GM23338 (cell line): ENCODE data around the gene TTC3. TPM values are rescaled to one million over a fixed set of nuclear protein-coding genes. Genes with fewer than 3 reads are reported as not detected.

Experiments
- ATAC-seq: fragments of 200-7000 bp; cut with Tn5 transposase; 3 replicates; pipeline ENCODE4 v1.9.1; 2020
- DNase-seq: peaks from one replicate; pipeline ENCODE4 v3.0.0-alpha.2; 2015; ENCODE audit warnings: low spot score
- H2AFZ ChIP-seq: fragments of 200-600 bp; sonication (generic); 2 replicates; pipeline ENCODE4 v1.8.0; 2016; ENCODE audit warnings: antibody characterized with exemption, mild to moderate bottlenecking, moderate library complexity
- H3F3A ChIP-seq: fragments of 200-600 bp; sonication (generic); replicated peaks from 2 replicates; pipeline ENCODE4 v1.8.0; 2017; ENCODE audit warnings: antibody characterized with exemption, mixed run types, low read depth
- H3K27ac ChIP-seq: fragments of 200-600 bp; sonication (generic); 2 replicates; pipeline ENCODE4 v1.6.1; 2016; ENCODE audit warnings: low read depth
- H3K27me3 ChIP-seq: fragments of 200-600 bp; sonication (generic); 2 replicates; pipeline ENCODE4 v1.8.0; 2016; ENCODE audit warnings: mild to moderate bottlenecking, mixed run types, moderate library complexity; ENCODE audit not compliant: insufficient read depth
- H3K36me3 ChIP-seq: fragments of 200-600 bp; sonication (generic); 2 replicates; pipeline ENCODE4 v1.8.0; 2016; ENCODE audit warnings: mild to moderate bottlenecking; ENCODE audit not compliant: insufficient read depth
- H3K4me1 ChIP-seq: fragments of 200-600 bp; sonication (generic); 2 replicates; pipeline ENCODE4 v1.8.0; 2016; ENCODE audit warnings: mild to moderate bottlenecking, moderate library complexity; ENCODE audit not compliant: insufficient read depth
- H3K4me2 ChIP-seq: fragments of 200-600 bp; sonication (generic); 2 replicates; pipeline ENCODE4 v1.7.1; 2017; ENCODE audit warnings: mixed run types
- H3K4me3 ChIP-seq: fragments of 200-600 bp; sonication (generic); 2 replicates; pipeline ENCODE4 v1.6.1; 2016; ENCODE audit warnings: mixed run types
- H3K79me2 ChIP-seq: fragments of 200-600 bp; sonication (generic); replicated peaks from 2 replicates; pipeline ENCODE4 v1.8.0; 2017; ENCODE audit warnings: mild to moderate bottlenecking; ENCODE audit not compliant: insufficient read depth
- H3K9me2 ChIP-seq: fragments of 200-600 bp; sonication (generic); 2 replicates; pipeline ENCODE4 v1.8.0; 2017; ENCODE audit not compliant: insufficient read depth
- H4K20me1 ChIP-seq: fragments of 200-600 bp; sonication (generic); replicated peaks from 2 replicates; pipeline ENCODE4 v1.8.0; 2017; ENCODE audit warnings: mild to moderate bottlenecking; ENCODE audit not compliant: insufficient read depth
- H3K27ac Mint-ChIP-seq: 2 replicates; pipeline ENCODE4 v1.8.0; 2020; ENCODE audit warnings: inconsistent platforms, mild to moderate bottlenecking, moderate library complexity, mixed read lengths
- H3K27me3 Mint-ChIP-seq: 3 replicates; pipeline ENCODE4 v1.8.0; 2022; ENCODE audit warnings: low read depth, mild to moderate bottlenecking, moderate library complexity, mixed read lengths, inconsistent platforms; ENCODE audit not compliant: insufficient read depth, poor library complexity
- H3K36me3 Mint-ChIP-seq: 3 replicates; pipeline ENCODE4 v1.8.0; 2021; ENCODE audit warnings: low read depth, mild to moderate bottlenecking, inconsistent platforms, moderate library complexity, mixed read lengths
- H3K4me1 Mint-ChIP-seq: 3 replicates; pipeline ENCODE4 v1.8.0; 2020; ENCODE audit warnings: mild to moderate bottlenecking, inconsistent platforms, mixed read lengths
- H3K4me3 Mint-ChIP-seq: 3 replicates; pipeline ENCODE4 v1.8.0; 2021; ENCODE audit warnings: moderate library complexity, mild to moderate bottlenecking, inconsistent platforms, mixed read lengths
- H3K9me3 Mint-ChIP-seq: 3 replicates; pipeline ENCODE4 v1.8.0; 2020; ENCODE audit warnings: moderate library complexity, mild to moderate bottlenecking, inconsistent platforms, mixed read lengths
- CREB1 ChIP-seq: fragments of 250-450 bp; sonication (Bioruptor Pico); IDR thresholded peaks from 2 replicates; pipeline ENCODE4 v1.5.0; 2020; ENCODE audit warnings: low read depth, mild to moderate bottlenecking, moderate library complexity
- EZH2 ChIP-seq: fragments of 200-600 bp; sonication (generic); IDR thresholded peaks from one replicate; pipeline ENCODE4 v1.8.0; 2017; ENCODE audit warnings: antibody characterized with exemption, mild to moderate bottlenecking, low read depth; ENCODE audit not compliant: unreplicated experiment
- EZH2phosphoT487 ChIP-seq: fragments of 200-600 bp; sonication (generic); IDR thresholded peaks from one replicate; pipeline ENCODE4 v1.8.1; 2018; ENCODE audit warnings: antibody characterized with exemption; ENCODE audit not compliant: unreplicated experiment
- JUNB ChIP-seq: IDR thresholded peaks from one replicate; pipeline ENCODE4 v1.6.1; 2016; ENCODE audit warnings: antibody characterized with exemption; ENCODE audit not compliant: unreplicated experiment
- NANOG ChIP-seq: IDR thresholded peaks from 2 replicates; pipeline ENCODE4 v1.6.1; 2016; ENCODE audit warnings: antibody characterized with exemption, borderline replicate concordance
- POLR2AphosphoS5 ChIP-seq: IDR thresholded peaks from 2 replicates; pipeline ENCODE4 v1.6.1; 2016; ENCODE audit warnings: antibody characterized with exemption, low read depth
- REST ChIP-seq: IDR thresholded peaks from one replicate; pipeline ENCODE4 v1.6.1; 2018; ENCODE audit warnings: antibody characterized with exemption; ENCODE audit not compliant: unreplicated experiment
- STAT1 ChIP-seq: IDR thresholded peaks from one replicate; pipeline ENCODE4 v1.6.1; 2016; ENCODE audit warnings: antibody characterized with exemption; ENCODE audit not compliant: unreplicated experiment
- ZNF114 ChIP-seq: fragments of 250-450 bp; sonication (Bioruptor Pico); IDR thresholded peaks from 2 replicates; pipeline ENCODE4 v1.5.0; 2020; ENCODE audit warnings: mild to moderate bottlenecking, moderate library complexity
- ZNF331 ChIP-seq: fragments of 250-450 bp; sonication (Bioruptor Pico); IDR thresholded peaks from 2 replicates; pipeline ENCODE4 v1.5.0; 2020; ENCODE audit warnings: low read depth, mild to moderate bottlenecking, moderate library complexity
- ZNF462 ChIP-seq: fragments of 250-450 bp; sonication (Bioruptor Pico); IDR thresholded peaks from 2 replicates; pipeline ENCODE4 v1.5.0; 2020; ENCODE audit warnings: mild to moderate bottlenecking, moderate library complexity
- polyA plus RNA-seq: library from polyadenylated mRNA; unstranded; fragments of >200 nt; fragmentation: Nextera tagmentation; extraction: Ambion mirVana; gene quantifications from 2 replicates; pipeline ENCODE4 v1.2.1, GENCODE V29; 2016
- total RNA-seq: library from RNA; depleted of rRNA; stranded (reverse); fragments of >200 nt; shearing (Covaris generic); gene quantifications from 2 replicates; pipeline ENCODE4 v1.2.3, GENCODE V29; 2014
- TF ChIP-seq, protein P1 (sequence below): IDR thresholded peaks from 2 replicates; pipeline ENCODE4 v1.6.1; 2016; ENCODE audit warnings: antibody characterized with exemption
- TF ChIP-seq, protein P2 (sequence below), 2 experiments: fragments of 200-600 bp in 1 of 2; sonication (generic) in 1 of 2; conservative IDR thresholded peaks; 2 replicates each; pipeline versions ENCODE4 v1.5.1 to v1.6.1; 2016 to 2017; ENCODE audit warnings: antibody characterized with exemption in 2 of 2, low read depth in 2 of 2, mild to moderate bottlenecking in 2 of 2, moderate library complexity in 1 of 2

The TTC3 gene
- total and polyA plus RNA-seq, 2 experiments from 2014 or later = 28.9 to 48.6 TPM

DNA sequence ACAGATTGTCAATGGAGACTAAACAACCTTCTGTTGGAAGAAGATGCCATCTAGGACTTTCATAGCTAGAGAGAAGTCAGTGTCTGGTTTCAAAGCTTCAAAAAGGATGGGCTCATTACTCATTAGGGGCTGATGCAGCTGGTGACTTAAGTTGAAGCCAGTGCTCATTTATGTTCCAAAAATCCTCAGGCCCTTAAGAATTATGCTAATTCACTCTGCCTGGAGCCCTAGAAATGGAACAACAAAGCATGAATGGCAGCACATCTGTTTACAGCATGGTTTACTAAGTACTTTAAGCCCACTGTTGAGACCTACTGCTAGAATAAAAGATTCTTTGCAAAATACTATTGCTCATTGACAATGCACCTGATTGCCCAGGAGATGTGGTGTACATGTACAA, 63.7 kb downstream of the TTC3 start:
- H3K4me3 ChIP-seq = no peak overlapping the region
- H3K9me3 Mint-ChIP-seq = no peaks in the 10 kb centered on the region

More for the DNA sequence above, 63.7 kb downstream of the TTC3 start:
- Mint-ChIP-seq H3K4me1 (peaks cover 4% of the 10 kb centered on the region; the same call in 2 of the 3 replicates), H3K27me3 (no peaks in the 10 kb centered on the region), H3K27ac (no peak overlapping the region), H3K36me3 (peaks cover 17% of the 10 kb centered on the region; the same call in 2 of the 3 replicates), H3K4me3 (no peak overlapping the region)
- H3K27me3 ChIP-seq = no peaks in the 10 kb centered on the region
- no peaks in the 10 kb centered on the region for H3F3A ChIP-seq
- H4K20me1 ChIP-seq = no peaks in the 10 kb centered on the region
- no peak for DNase-seq
- no peak for ATAC-seq
- H3K4me2 ChIP-seq = no peak overlapping the region
- no peak for TF ChIP-seq EZH2phosphoT487
- TF ChIP-seq NANOG = no peak
- TF ChIP-seq JUNB = no peak
- no peak for TF ChIP-seq STAT1
- no peak for TF ChIP-seq REST
- TF ChIP-seq ZNF331 (CRISPR knock-in tag) = no peak
- no peak for TF ChIP-seq EZH2
- TF ChIP-seq, protein P1, sequence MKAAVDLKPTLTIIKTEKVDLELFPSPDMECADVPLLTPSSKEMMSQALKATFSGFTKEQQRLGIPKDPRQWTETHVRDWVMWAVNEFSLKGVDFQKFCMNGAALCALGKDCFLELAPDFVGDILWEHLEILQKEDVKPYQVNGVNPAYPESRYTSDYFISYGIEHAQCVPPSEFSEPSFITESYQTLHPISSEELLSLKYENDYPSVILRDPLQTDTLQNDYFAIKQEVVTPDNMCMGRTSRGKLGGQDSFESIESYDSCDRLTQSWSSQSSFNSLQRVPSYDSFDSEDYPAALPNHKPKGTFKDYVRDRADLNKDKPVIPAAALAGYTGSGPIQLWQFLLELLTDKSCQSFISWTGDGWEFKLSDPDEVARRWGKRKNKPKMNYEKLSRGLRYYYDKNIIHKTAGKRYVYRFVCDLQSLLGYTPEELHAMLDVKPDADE = no peak
- TF ChIP-seq POLR2AphosphoS5 = no peak
- TF ChIP-seq ZNF462 (CRISPR knock-in tag) = no peak
- TF ChIP-seq, protein P2, sequence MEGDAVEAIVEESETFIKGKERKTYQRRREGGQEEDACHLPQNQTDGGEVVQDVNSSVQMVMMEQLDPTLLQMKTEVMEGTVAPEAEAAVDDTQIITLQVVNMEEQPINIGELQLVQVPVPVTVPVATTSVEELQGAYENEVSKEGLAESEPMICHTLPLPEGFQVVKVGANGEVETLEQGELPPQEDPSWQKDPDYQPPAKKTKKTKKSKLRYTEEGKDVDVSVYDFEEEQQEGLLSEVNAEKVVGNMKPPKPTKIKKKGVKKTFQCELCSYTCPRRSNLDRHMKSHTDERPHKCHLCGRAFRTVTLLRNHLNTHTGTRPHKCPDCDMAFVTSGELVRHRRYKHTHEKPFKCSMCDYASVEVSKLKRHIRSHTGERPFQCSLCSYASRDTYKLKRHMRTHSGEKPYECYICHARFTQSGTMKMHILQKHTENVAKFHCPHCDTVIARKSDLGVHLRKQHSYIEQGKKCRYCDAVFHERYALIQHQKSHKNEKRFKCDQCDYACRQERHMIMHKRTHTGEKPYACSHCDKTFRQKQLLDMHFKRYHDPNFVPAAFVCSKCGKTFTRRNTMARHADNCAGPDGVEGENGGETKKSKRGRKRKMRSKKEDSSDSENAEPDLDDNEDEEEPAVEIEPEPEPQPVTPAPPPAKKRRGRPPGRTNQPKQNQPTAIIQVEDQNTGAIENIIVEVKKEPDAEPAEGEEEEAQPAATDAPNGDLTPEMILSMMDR (conservative IDR thresholded peaks at IDR 0.05; ENCODE audit: low read depth in 2 of 2) = no peak
- no peak for TF ChIP-seq ZNF114
- TF ChIP-seq CREB1 (CRISPR knock-in tag) = no peak
- no peak overlapping the region for H3K27ac ChIP-seq
- H2AFZ ChIP-seq = no peak overlapping the region
- H3K79me2 ChIP-seq = no peaks in the 10 kb centered on the region
- no peaks in the 10 kb centered on the region for H3K4me1 ChIP-seq
- H3K36me3 ChIP-seq = no peaks in the 10 kb centered on the region
- no peaks in the 10 kb centered on the region for H3K9me2 ChIP-seq
